HG03469 (cell line): ENCODE results near the gene TFF2.

Experiments
- ATAC-seq: cut with Tn5 transposase; IDR thresholded peaks from one replicate; pipeline ENCODE4 v1.9.1; 2021; ENCODE audit warnings: mild to moderate bottlenecking, moderate library complexity, moderate number of reproducible peaks; ENCODE audit not compliant: unreplicated experiment

The TFF2 gene

DNA sequence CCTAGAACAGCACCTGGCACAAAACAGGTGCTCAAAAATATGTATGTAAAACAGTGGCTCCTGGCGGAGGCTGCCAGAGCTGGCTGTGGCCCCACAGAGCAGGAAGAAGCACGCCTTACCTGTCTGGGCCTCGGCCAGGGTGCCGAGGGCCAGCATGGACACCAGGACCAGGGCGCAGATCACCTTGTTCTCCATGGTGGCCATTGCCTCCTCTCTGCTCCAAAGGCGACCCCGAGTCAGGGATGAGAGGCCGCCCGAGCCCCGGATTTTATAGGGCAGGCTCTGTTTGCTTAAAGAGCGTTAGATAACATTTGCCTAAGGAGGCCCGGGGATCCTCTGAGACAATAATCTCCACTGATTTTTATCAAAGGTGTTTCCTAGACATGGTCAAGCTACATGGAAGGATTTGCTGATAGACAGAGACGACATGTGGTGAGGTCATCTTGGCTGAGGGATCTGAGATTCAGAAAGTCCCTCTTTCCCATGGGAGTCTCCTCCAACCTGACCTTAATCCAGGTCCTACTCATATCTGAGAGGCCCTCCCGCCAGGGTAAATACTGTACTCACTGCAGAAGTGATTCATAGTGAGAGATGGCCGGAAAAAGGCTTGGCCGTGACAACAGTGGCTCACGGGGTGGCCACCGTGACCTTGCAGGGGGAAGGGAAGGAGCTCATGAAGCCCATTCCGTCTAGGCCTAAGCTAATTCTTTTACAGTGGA is 15.7 kb upstream of the TFF2 start, which contains the start of gene TFF1:
TSS of gene TFF1 (minus strand) at position 244 of the 719 bp plus-strand sequence. CDS start at position 204, 40 bp downstream.
- ATAC-seq, result no peak

GRCh38 chr21:42365770-42366169 is 15.0 kb upstream of the TFF2 start:
- ATAC-seq, result no peak

- no peak for ATAC-seq
Observed at GRCh38 chr21:42364304-42364865, 13.6 kb upstream of the TFF2 start.

DNA sequence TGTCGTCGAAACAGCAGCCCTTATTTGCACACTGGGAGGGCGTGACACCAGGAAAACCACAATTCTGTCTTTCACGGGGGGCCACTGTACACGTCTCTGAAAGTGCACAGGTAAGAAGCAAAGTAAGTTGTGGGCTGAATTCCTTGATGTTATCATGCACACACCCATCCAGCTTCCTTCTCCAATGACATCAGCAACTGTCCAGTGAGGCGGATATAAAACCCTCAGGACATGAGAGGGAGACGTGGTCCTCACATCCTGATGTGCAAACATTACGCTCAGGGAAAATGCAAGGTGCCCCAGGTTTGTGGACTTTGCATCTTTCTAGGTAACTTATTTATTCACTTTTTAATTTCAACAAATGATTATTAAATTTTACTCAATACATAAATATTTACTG is 12.5 kb upstream of the TFF2 start:
- no peak for ATAC-seq

- no peak for ATAC-seq
Observed at GRCh38 chr21:42362700-42363099, 11.9 kb upstream of the TFF2 start.

GRCh38 chr21:42362198-42362597 is 11.4 kb upstream of the TFF2 start:
- ATAC-seq, result no peak

DNA sequence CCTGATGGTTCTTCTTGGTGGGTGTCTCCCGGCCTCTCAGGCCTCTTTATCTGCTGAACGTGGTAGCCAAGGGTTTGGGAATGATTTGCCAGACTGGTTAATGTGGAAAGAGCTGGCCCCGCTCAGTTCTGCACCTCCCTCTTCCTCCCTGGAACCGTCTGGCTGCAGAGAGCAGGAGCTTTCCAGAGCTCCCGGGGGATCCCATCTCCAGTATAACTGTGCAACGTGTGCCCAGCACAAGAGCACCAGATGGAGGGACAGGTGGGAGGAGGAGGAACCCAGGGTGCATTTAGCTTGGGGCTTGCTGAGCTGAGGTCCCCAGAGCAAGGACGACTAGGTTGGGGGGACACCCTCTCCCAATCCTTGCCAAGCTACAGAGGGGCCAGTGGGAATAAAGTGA is 10.5 kb upstream of the TFF2 start:
- ATAC-seq, result no peak

- no peak for ATAC-seq
Observed at GRCh38 chr21:42360317-42360716, 9.5 kb upstream of the TFF2 start.

GRCh38 chr21:42358937-42359336 is 8.1 kb upstream of the TFF2 start:
- no peak for ATAC-seq

- ATAC-seq, result no peak
Observed at GRCh38 chr21:42358261-42358660, 7.5 kb upstream of the TFF2 start.

DNA sequence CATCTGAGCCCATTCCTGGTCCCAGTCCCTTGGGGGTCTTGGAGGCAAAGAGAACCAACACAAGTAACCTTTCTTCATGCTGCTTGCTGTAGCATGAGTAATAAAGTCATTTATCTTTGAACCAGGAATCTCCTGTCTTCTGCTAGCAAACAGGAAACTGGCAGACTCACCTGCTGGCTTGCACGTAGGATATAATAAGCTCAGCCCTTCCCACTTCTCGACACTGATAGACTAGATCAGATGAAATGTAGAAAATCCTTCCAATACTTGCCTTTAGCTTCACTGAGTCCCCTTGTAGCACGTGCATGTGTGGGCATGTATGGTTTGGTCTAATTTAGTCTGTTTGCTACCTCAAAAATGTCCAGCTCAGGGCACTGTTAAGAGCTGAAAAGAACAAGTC is 6.5 kb upstream of the TFF2 start:
- no peak for ATAC-seq

- no peak for ATAC-seq
Observed at GRCh38 chr21:42356650-42357049, 5.9 kb upstream of the TFF2 start.

- ATAC-seq, result no peak
Observed at GRCh38 chr21:42356046-42356445, 5.3 kb upstream of the TFF2 start.

DNA sequence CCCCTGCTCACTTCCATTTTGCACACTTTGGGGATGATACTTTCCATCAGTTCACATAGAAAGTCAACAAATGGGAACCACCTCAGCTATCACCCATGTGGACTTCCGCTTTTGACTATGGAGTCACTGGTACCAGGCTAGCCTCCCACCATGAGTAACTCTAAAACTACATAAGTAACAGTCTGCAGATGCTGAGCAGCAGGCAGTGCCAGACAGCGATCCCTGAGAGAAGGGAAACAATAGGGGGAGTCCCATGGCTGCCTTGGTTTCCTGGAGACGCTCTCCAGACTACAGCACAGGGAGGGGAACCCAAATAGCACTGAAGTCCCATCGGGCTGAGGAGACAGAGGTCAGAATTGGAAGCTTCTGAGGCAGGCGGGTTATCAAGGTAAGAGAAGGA is 2.8 kb upstream of the TFF2 start:
- ATAC-seq, result no peak

GRCh38 chr21:42352441-42353095 is 1.8 kb upstream of the TFF2 start:
- ATAC-seq, result no peak

DNA sequence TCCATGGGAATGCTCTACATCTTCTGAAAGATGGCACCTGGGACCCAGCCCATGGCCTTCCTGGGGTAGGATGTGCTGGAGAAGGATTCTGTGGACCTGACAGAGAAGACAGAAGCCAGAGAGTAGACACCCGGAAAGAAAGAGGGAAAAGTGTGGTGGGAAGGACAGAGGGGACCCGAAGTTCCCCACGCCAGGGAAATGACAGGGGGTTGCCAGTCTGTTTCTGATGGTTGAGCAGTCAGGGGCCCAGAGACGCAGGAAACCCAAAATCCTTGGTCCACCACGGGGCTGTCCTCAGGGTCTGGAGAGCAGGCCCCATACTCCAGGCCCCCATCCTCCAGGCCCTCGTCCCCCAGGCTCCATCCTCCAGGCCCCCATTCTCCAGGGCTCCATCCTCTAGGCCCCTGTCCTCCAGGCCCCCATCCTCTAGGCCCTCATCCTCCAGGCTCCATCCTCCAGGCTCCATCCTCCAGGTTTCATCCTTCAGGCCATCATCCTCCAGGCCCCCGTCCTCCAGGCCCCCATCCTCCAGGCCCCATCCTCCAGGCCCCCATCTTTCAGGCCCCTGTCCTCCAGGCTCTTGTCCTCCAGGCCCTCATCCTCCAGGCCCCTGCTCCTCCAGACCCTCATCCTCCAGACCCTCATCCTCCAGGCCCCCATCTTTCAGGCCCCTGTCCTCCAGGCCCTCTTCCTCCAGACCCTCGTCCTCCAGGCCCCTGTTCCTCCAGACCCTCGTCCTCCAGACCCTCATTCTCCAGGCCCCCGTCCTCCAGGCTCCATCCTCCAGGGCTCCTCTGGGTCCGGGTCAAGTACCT is 1.0 kb upstream of the TFF2 start:
- no peak for ATAC-seq

DNA sequence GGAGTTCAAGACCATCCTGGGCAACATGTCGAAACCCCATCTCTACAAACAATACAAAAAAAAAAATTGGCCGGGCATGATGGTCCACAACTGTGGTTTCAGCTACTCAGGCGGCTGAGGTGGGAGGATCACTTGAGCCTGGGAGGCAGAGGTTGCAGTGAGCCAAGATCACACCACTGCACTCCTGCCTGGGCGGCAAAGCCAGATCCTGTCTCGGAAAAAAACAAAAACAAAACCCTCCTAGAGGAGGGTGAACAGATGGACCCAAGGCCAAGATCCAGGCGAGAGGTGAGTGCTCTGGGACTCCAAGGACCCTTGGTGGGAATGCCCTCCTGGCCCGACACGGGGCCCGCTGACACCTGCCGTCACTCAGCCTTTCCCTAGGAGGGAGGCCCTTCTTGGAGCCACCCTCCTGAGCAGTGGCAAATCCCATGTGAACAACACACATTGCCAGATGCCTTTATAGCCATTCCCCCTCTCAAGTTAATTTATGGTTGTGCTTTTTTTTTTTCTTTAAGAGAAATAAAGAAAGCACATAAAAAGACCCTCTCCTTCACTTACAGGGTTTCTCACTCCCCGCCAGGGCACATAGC is 380 bp downstream of the TFF2 start:
- no peak for ATAC-seq

DNA sequence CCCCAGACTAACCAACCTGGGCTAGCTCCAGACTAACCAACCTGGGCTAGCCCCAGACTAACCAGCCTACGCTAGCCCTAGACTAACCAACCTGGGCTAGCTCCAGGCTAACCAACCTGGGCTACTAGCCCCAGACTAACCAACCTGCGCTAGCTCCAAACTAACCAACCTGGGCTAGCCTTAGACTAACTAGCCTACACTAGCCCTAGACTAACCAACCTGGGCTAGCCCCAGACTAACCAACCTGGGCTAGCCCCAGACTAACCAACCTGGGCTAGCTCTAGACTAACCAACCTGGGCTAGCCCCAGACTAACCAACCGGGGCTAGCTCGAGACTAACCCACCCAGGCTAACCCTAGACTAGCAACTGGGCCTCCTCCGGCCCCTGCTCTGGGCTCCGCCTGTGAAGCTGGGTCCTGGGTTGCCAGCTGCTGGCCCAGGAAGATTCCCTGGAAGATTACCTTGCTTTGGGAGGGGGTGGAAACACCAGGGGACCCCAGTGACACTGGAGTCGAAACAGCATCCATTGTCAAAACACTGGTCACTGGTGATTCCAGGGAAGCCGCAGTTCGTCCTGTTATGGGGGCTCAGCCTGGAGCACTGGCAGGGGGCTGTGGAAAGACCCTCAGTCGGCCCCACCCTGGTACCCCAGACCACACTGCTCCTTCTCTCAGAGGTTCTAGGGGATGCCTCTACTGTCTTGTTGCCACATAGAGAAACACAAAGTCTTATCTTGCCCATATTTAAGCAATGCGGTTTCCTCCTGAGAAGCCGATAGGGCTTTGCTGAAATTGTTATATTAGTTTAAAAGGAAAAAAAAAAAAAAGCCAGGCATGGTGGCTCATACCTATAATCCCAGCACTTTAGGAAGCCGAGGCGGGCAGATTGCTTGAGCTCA is 1.1 kb downstream of the TFF2 start:
- no peak for ATAC-seq

DNA sequence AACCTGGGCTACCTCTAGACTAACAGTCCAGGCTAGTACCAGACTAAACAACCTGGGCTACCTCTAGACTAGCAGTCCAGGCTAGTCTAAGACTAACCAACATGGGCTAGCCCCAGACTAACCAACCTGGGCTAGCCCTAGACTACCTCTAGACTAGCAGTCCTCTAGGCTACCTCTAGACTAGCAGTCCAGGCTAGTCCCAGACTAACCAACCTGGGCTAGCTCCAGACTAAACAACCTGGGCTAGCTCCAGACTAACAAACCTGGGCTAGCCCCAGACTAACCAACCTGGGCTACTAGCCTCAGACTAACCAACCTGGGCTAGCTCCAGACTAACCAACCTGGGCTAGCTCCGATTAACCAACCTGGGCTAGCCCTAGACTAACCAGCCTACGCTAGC is 2.0 kb downstream of the TFF2 start:
- ATAC-seq, result no peak
